OCI-LY1 (cell line): ENCODE data around the gene COA8.

Source experiments
- H2AFZ ChIP-seq: fragments of 200-600 bp; sonication (generic), shearing (Covaris generic); 2 replicates; pipeline ENCODE4 v1.6.0; 2014; ENCODE audit warnings: antibody characterized with exemption, mild to moderate bottlenecking, low read length
- H3F3A ChIP-seq: fragments of 200-600 bp; sonication (generic), shearing (Covaris generic); 2 replicates; pipeline ENCODE4 v1.6.0; 2014; ENCODE audit warnings: mild to moderate bottlenecking, antibody characterized with exemption, low read length, moderate library complexity; ENCODE audit not compliant: insufficient read depth
- H3K27ac ChIP-seq: fragments of 200-600 bp; sonication (generic); 2 replicates; pipeline ENCODE4 v1.5.1; 2014; ENCODE audit warnings: low read length, mixed run types, mild to moderate bottlenecking, low read depth; ENCODE audit not compliant: poor library complexity, severe bottlenecking
- H3K27me3 ChIP-seq: fragments of 200-600 bp; sonication (generic); 2 replicates; pipeline ENCODE4 v1.6.0; 2014; ENCODE audit warnings: antibody characterized with exemption, mild to moderate bottlenecking, low read length, moderate library complexity; ENCODE audit not compliant: insufficient read depth
- H3K36me3 ChIP-seq: fragments of 200-600 bp; sonication (generic); 2 replicates; pipeline ENCODE4 v1.6.1; 2014; ENCODE audit warnings: mild to moderate bottlenecking, antibody characterized with exemption, low read length, moderate library complexity, mixed read lengths; ENCODE audit not compliant: insufficient read depth
- H3K4me1 ChIP-seq: fragments of 200-600 bp; sonication (generic); 2 replicates; pipeline ENCODE4 v1.5.1; 2014; ENCODE audit warnings: mild to moderate bottlenecking, low read length, moderate library complexity; ENCODE audit not compliant: insufficient read depth, severe bottlenecking
- H3K4me2 ChIP-seq: fragments of 200-600 bp; sonication (generic), shearing (Covaris generic); 2 replicates; pipeline ENCODE4 v1.6.1; 2014; ENCODE audit warnings: low read length
- H3K4me3 ChIP-seq: fragments of 200-600 bp; sonication (generic); 2 replicates; pipeline ENCODE4 v1.5.1; 2014; ENCODE audit warnings: low read length, low read depth, mild to moderate bottlenecking, mixed read lengths; ENCODE audit not compliant: poor library complexity, severe bottlenecking
- H3K79me2 ChIP-seq: fragments of 200-600 bp; shearing (Covaris generic); 2 replicates; pipeline ENCODE4 v1.6.1; 2016; ENCODE audit warnings: mixed run types, low read length, mixed read lengths; ENCODE audit not compliant: insufficient read depth
- H3K9ac ChIP-seq: fragments of 200-600 bp; sonication (generic), shearing (Covaris generic); 2 replicates; pipeline ENCODE4 v1.6.1; 2014; ENCODE audit warnings: mild to moderate bottlenecking, low read length, mixed read lengths
- H3K9me2 ChIP-seq: fragments of 200-600 bp; sonication (generic), shearing (Covaris generic); 2 replicates; pipeline ENCODE4 v1.6.1; 2014; ENCODE audit warnings: low read depth, mild to moderate bottlenecking, low read length, mixed read lengths
- H3K9me3 ChIP-seq: fragments of 200-600 bp; shearing (Covaris generic); 2 replicates; pipeline ENCODE4 v1.6.1; 2014; ENCODE audit warnings: low read length, mixed read lengths
- H4K20me1 ChIP-seq: fragments of 200-600 bp; sonication (generic), shearing (Covaris generic); 2 replicates; pipeline ENCODE4 v1.6.0; 2016; ENCODE audit warnings: mild to moderate bottlenecking, low read length; ENCODE audit not compliant: insufficient read depth
- EZH2 ChIP-seq: fragments of 200-600 bp; sonication (generic), shearing (Covaris generic); IDR thresholded peaks from 2 replicates; pipeline ENCODE4 v1.8.0; 2017; ENCODE audit warnings: borderline replicate concordance, mixed run types, mild to moderate bottlenecking, antibody characterized with exemption, low read length, moderate library complexity, mixed read lengths
- TF ChIP-seq, protein P1 (sequence below): fragments of 200-600 bp; sonication (generic), shearing (Covaris generic); IDR thresholded peaks from 2 replicates; pipeline ENCODE4 v1.5.1; 2017; ENCODE audit warnings: mild to moderate bottlenecking, antibody characterized with exemption, low read length, moderate library complexity, mixed read lengths

Gene COA8

DNA sequence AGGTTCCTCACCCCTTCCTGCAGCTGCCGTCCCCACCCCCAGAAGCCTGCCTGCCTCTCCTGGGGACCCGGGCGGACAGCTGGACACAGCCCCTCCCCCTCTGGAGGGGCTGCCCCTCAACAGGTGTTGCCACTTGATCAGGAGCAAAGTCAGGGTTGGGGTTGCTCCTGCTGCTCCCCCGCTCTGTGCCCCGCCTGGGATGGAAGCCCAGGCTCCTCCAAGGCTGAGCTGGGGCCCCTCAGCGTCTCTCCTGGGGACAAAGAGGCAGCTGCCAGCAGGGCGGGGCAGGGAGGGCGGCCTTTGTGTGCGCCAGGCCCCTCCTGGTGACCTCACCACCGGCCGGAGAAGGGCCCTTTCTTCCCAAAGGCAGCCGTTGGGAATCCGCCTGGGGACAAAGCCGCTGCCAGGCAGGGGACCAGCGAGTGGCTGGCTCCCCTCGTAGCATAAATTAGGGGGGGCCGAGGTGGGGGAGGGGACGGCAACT lies 20.1 kb upstream of the COA8 start:
- H3K4me2 ChIP-seq = no peak overlapping the region
- no peaks in the 10 kb centered on the region for H4K20me1 ChIP-seq
- no peak overlapping the region for H3K27ac ChIP-seq
- H3K79me2 ChIP-seq = no peaks in the 10 kb centered on the region
- no peaks in the 10 kb centered on the region for H3F3A ChIP-seq
- no peaks in the 10 kb centered on the region for H3K9me2 ChIP-seq
- 0 out of 2 replicates have a peak, but pooled peaks cover 6% of the 10 kb centered on the region for H3K27me3 ChIP-seq
- no peak overlapping the region for H3K4me3 ChIP-seq
- H3K9ac ChIP-seq = no peak overlapping the region
- H2AFZ ChIP-seq = no peak overlapping the region
- no peaks in the 10 kb centered on the region for H3K4me1 ChIP-seq
- H3K36me3 ChIP-seq = no peaks in the 10 kb centered on the region
- no peaks in the 10 kb centered on the region for H3K9me3 ChIP-seq
- TF ChIP-seq, protein P1, sequence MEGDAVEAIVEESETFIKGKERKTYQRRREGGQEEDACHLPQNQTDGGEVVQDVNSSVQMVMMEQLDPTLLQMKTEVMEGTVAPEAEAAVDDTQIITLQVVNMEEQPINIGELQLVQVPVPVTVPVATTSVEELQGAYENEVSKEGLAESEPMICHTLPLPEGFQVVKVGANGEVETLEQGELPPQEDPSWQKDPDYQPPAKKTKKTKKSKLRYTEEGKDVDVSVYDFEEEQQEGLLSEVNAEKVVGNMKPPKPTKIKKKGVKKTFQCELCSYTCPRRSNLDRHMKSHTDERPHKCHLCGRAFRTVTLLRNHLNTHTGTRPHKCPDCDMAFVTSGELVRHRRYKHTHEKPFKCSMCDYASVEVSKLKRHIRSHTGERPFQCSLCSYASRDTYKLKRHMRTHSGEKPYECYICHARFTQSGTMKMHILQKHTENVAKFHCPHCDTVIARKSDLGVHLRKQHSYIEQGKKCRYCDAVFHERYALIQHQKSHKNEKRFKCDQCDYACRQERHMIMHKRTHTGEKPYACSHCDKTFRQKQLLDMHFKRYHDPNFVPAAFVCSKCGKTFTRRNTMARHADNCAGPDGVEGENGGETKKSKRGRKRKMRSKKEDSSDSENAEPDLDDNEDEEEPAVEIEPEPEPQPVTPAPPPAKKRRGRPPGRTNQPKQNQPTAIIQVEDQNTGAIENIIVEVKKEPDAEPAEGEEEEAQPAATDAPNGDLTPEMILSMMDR = no peak
- TF ChIP-seq EZH2 = no peak

- H3F3A ChIP-seq = no peaks in the 10 kb centered on the region
- no peaks in the 10 kb centered on the region for H3K9me3 ChIP-seq
- H3K27me3 ChIP-seq = 0 out of 2 replicates have a peak, but pooled peaks cover 6% of the 10 kb centered on the region
- H3K79me2 ChIP-seq = no peaks in the 10 kb centered on the region
- H3K4me3 ChIP-seq = no peak overlapping the region
- H3K9me2 ChIP-seq = no peaks in the 10 kb centered on the region
- H3K27ac ChIP-seq = no peak overlapping the region
- H2AFZ ChIP-seq = no peak overlapping the region
- TF ChIP-seq, protein P1 = no peak
- no peak for TF ChIP-seq EZH2
- no peak overlapping the region for H3K4me2 ChIP-seq
- no peaks in the 10 kb centered on the region for H3K4me1 ChIP-seq
- H3K9ac ChIP-seq = no peak overlapping the region
- H3K36me3 ChIP-seq = no peaks in the 10 kb centered on the region
- no peaks in the 10 kb centered on the region for H4K20me1 ChIP-seq
Measured at GRCh38 chr14:103543140-103543539, 19.6 kb upstream of the COA8 start.

DNA sequence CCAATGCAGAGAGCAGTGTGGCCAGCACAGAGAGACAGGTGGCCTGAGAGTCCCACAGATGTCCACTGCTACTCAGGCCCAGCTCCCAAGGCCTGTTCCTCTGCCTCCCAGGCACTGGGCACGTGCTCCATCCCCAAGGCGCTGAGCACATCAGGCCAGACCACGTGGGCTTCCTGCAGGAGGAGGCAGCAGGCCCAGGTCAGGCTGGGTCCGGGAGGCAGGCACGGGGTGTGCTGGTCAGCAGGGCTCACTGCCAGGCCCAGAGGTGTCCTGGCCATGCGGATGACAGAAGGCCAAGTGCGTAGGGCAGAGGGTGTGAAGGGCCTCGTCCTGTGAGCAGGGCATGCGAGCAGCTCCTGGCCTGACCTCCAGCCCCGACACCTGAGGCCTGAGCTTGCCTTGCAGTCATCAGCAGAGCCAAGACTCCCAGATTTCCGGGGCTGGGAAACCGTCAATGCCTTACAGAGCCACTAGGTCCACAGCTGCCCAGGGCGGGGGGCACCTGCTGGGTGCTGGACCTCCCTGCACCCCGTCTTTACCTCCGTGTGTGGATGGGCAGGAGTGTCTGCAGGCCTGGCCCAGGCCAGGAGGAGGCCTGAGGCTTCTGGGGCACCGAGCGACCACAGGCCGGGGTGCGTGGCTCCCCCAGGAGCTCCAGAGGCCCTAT lies 18.9 kb upstream of the COA8 start:
- H3F3A ChIP-seq = no peaks in the 10 kb centered on the region
- no peak overlapping the region for H2AFZ ChIP-seq
- H3K9ac ChIP-seq = no peak overlapping the region
- H4K20me1 ChIP-seq = no peaks in the 10 kb centered on the region
- no peaks in the 10 kb centered on the region for H3K36me3 ChIP-seq
- H3K4me1 ChIP-seq = no peaks in the 10 kb centered on the region
- H3K27me3 ChIP-seq = 0 out of 2 replicates have a peak, but pooled peaks cover 5% of the 10 kb centered on the region
- no peaks in the 10 kb centered on the region for H3K9me2 ChIP-seq
- H3K79me2 ChIP-seq = no peaks in the 10 kb centered on the region
- TF ChIP-seq, protein P1 = no peak
- TF ChIP-seq EZH2 = no peak
- H3K4me2 ChIP-seq = no peak overlapping the region
- H3K27ac ChIP-seq = no peak overlapping the region
- no peaks in the 10 kb centered on the region for H3K9me3 ChIP-seq
- H3K4me3 ChIP-seq = no peak overlapping the region
